Panc1 (cell line): Measurements from ENCODE around the gene NRP1. TPM values are rescaled to one million over a fixed set of nuclear protein-coding genes. Genes with fewer than 3 reads are reported as not detected.

Source experiments
- ATAC-seq: fragments of 200-7000 bp; cut with Tn5 transposase; 2 replicates; pipeline ENCODE4 v1.9.1; 2020; ENCODE audit warnings: mild to moderate bottlenecking, moderate library complexity
- BruUV-seq: library from RNA; stranded (reverse); fragments of 400-500 nt; replicated peaks from 2 replicates; lab custom pipeline; 2021; lab: Mats Ljungman, UMichigan
- CTCF ChIA-PET: fragments of 300-600 bp; sonication (Branson Sonifier 250); formaldehyde crosslinking; loops from one replicate; lab custom pipeline; 2022; ENCODE audit warnings: antibody characterized with exemption; lab: Charles Lee
- POLR2A ChIA-PET: fragments of 300-600 bp; sonication (Branson Sonifier 250); formaldehyde crosslinking; loops from one replicate; lab custom pipeline; 2022; ENCODE audit warnings: antibody characterized with exemption; lab: Charles Lee
- DNase-seq: peaks from one replicate; pipeline ENCODE4 v3.0.0-alpha.2; 2010; ENCODE audit warnings: low read depth, low spot score
- H3K27ac ChIP-seq: 2 replicates; pipeline ENCODE4 v1.5.1; 2011; ENCODE audit warnings: mild to moderate bottlenecking, low read length, inconsistent platforms
- H3K27me3 ChIP-seq: fragments of 200-500 bp; sonication (Bioruptor generic); 2 replicates; pipeline ENCODE4 v1.6.0; 2014; ENCODE audit warnings: low read length, inconsistent platforms; ENCODE audit not compliant: control insufficient read depth, insufficient read depth
- H3K36me3 ChIP-seq: fragments of 200-500 bp; sonication (Bioruptor generic); 2 replicates; pipeline ENCODE4 v1.5.1; 2014; ENCODE audit warnings: inconsistent platforms, mild to moderate bottlenecking, low read length, moderate library complexity; ENCODE audit not compliant: control insufficient read depth, insufficient read depth
- H3K4me1 ChIP-seq: 2 replicates; pipeline ENCODE4 v1.5.1; 2011; ENCODE audit warnings: inconsistent platforms, mild to moderate bottlenecking, low read length, moderate library complexity; ENCODE audit not compliant: control insufficient read depth, insufficient read depth
- H3K4me3 ChIP-seq, 2 experiments: 2 replicates each; pipeline ENCODE4 v1.5.1; 2011 to 2012; ENCODE audit warnings: low read depth in 2 of 2, low read length in 2 of 2, mild to moderate bottlenecking in 2 of 2, inconsistent platforms in 1 of 2, moderate library complexity in 1 of 2
- H3K9me3 ChIP-seq: fragments of 200-500 bp; sonication (Bioruptor generic); 2 replicates; pipeline ENCODE4 v1.5.1; 2014; ENCODE audit warnings: low read depth, mild to moderate bottlenecking, inconsistent platforms, low read length, moderate library complexity; ENCODE audit not compliant: control insufficient read depth, insufficient read depth
- POLR2AphosphoS5 ChIP-seq: IDR thresholded peaks from 2 replicates; pipeline ENCODE4 v1.6.1; 2012; ENCODE audit warnings: mild to moderate bottlenecking, low read depth, low read length, moderate library complexity
- SIN3A ChIP-seq: IDR thresholded peaks from 2 replicates; pipeline ENCODE4 v1.6.1; 2012; ENCODE audit warnings: low read depth, mild to moderate bottlenecking, low read length, moderate library complexity, borderline replicate concordance; ENCODE audit not compliant: insufficient read depth
- TCF7L2 ChIP-seq: IDR thresholded peaks from 2 replicates; pipeline ENCODE4 v1.6.1; 2011; ENCODE audit warnings: mild to moderate bottlenecking, low read depth, low read length, inconsistent platforms
- in situ Hi-C: cut with HindIII; loops from 2 replicates; pipeline ENCODE4 v1.10.0; 2016; ENCODE audit warnings: low sequenced_read_pairs, low pct_unique_long_range_greater_than_20kb
- intact Hi-C: fragments of 100-400 bp; cut with micrococcal nuclease; formaldehyde crosslinking; loops from one replicate; pipeline ENCODE4 v1.10.0; 2022; ENCODE audit not compliant: unreplicated experiment
- total RNA-seq: library from RNA; stranded (reverse); gene quantifications from one replicate; pipeline ENCODE4 v1.2.1, GENCODE V29; 2021; ENCODE audit not compliant: unreplicated experiment
- TF ChIP-seq, protein P1 (sequence below): fragments of 450-650 bp; IDR thresholded peaks from 2 replicates; pipeline ENCODE4 v1.5.1; 2017; ENCODE audit warnings: mild to moderate bottlenecking
- TF ChIP-seq, protein P2 (sequence below), 2 experiments: IDR thresholded peaks; 2 replicates each; pipeline ENCODE4 v1.6.1; 2011 to 2012; ENCODE audit warnings: low read depth in 2 of 2, control low read depth in 1 of 2, low read length in 1 of 2, mild to moderate bottlenecking in 1 of 2, moderate library complexity in 1 of 2; ENCODE audit not compliant: insufficient read depth in 1 of 2

The NRP1 gene
- total RNA-seq, 1 experiment from 2014 or later, result 93.4 TPM

DNA sequence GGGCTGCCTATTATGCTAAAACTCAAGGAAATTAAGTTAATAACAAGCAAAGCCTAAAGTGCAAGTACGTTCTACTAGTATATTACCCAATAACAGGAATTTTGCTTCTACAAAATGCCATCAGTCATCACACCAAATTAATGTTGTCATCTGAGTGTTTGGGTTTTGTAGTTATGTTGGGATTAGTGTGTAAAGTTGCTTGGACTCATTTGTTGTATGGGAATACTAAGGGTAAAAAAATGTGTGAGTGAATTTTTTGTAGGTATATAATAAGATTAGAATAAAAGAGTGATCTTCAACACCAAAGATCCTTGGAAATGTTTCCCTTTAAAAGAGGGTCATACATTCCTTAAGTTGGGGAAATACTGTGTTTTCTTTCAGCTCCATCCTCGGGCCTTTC is 38.6 kb downstream of the NRP1 start:
- ChIA-PET CTCF (no interaction called here), POLR2A (no interaction called here)
- ATAC-seq (no peak), DNase-seq (no peak)
- H3K4me3 ChIP-seq, result no peak overlapping the region
- H3K9me3 ChIP-seq, result no peaks in the 10 kb centered on the region
- intact Hi-C loops (no loop called here), in situ Hi-C loops (no loop called here)
- peak overlapping the region; percentile 96 for H3K27ac ChIP-seq
- H3K4me1 ChIP-seq, result peaks cover 50% of the 10 kb centered on the region
- TF ChIP-seq POLR2AphosphoS5 (no peak), TCF7L2 (no peak)
- H3K27me3 ChIP-seq, result no peaks in the 10 kb centered on the region
- no TSS peak for BruUV-seq
- no peaks in the 10 kb centered on the region; the same call in 1 of the 2 replicates for H3K36me3 ChIP-seq

DNA sequence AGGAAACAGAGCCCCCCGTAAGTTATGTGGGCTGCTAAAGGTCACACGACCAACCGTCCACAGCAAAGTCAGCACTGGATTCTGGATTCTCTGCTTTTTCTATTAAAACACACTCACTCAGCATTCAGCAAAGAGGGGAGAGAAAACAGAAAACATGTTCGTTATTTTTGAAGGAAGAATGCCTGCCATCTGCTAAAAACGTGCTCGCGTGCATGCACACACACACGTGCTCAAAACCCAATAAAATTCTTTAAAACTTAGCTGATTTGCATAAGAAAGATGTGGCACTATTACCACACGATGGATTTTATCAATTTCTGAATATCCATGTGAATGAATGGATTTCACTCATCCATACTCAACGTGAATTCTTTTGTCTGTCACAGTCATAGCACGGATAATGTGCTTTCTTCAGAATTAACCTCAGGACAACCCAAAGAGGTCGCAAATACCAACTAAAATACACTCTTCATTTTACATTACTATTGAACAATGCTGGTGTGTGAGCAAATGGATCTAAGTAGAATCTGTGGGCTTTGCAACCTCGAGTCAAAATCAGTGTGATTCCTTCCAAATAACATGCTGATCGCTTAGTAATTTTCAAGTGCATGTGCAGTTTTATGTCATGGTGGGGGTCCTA is 40.8 kb downstream of the NRP1 start:
- ChIA-PET CTCF (no interaction called here), POLR2A (no interaction called here)
- Histone ChIP-seq H3K27me3 (no peaks in the 10 kb centered on the region), H3K4me3 (no peak overlapping the region), H3K36me3 (no peaks in the 10 kb centered on the region; the same call in 1 of the 2 replicates), H3K4me1 (peaks cover 56% of the 10 kb centered on the region), H3K27ac (peak overlapping the region; percentile 96), H3K9me3 (no peaks in the 10 kb centered on the region)
- DNase-seq (no peak), ATAC-seq (no peak)
- intact Hi-C loops, result no loop called here
- no peak for TF ChIP-seq POLR2AphosphoS5
- TF ChIP-seq, protein P1, sequence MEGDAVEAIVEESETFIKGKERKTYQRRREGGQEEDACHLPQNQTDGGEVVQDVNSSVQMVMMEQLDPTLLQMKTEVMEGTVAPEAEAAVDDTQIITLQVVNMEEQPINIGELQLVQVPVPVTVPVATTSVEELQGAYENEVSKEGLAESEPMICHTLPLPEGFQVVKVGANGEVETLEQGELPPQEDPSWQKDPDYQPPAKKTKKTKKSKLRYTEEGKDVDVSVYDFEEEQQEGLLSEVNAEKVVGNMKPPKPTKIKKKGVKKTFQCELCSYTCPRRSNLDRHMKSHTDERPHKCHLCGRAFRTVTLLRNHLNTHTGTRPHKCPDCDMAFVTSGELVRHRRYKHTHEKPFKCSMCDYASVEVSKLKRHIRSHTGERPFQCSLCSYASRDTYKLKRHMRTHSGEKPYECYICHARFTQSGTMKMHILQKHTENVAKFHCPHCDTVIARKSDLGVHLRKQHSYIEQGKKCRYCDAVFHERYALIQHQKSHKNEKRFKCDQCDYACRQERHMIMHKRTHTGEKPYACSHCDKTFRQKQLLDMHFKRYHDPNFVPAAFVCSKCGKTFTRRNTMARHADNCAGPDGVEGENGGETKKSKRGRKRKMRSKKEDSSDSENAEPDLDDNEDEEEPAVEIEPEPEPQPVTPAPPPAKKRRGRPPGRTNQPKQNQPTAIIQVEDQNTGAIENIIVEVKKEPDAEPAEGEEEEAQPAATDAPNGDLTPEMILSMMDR, result no peak
- no peak for TF ChIP-seq SIN3A
- TF ChIP-seq, protein P2, sequence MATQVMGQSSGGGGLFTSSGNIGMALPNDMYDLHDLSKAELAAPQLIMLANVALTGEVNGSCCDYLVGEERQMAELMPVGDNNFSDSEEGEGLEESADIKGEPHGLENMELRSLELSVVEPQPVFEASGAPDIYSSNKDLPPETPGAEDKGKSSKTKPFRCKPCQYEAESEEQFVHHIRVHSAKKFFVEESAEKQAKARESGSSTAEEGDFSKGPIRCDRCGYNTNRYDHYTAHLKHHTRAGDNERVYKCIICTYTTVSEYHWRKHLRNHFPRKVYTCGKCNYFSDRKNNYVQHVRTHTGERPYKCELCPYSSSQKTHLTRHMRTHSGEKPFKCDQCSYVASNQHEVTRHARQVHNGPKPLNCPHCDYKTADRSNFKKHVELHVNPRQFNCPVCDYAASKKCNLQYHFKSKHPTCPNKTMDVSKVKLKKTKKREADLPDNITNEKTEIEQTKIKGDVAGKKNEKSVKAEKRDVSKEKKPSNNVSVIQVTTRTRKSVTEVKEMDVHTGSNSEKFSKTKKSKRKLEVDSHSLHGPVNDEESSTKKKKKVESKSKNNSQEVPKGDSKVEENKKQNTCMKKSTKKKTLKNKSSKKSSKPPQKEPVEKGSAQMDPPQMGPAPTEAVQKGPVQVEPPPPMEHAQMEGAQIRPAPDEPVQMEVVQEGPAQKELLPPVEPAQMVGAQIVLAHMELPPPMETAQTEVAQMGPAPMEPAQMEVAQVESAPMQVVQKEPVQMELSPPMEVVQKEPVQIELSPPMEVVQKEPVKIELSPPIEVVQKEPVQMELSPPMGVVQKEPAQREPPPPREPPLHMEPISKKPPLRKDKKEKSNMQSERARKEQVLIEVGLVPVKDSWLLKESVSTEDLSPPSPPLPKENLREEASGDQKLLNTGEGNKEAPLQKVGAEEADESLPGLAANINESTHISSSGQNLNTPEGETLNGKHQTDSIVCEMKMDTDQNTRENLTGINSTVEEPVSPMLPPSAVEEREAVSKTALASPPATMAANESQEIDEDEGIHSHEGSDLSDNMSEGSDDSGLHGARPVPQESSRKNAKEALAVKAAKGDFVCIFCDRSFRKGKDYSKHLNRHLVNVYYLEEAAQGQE (IDR thresholded peaks at IDR 0.05; ENCODE audit: insufficient read depth in 1 of 2, low read depth in 2 of 2, low read length in 1 of 2), result no peak
- no peak for TF ChIP-seq TCF7L2
- in situ Hi-C loops, result no loop called here
- no TSS peak for BruUV-seq

DNA sequence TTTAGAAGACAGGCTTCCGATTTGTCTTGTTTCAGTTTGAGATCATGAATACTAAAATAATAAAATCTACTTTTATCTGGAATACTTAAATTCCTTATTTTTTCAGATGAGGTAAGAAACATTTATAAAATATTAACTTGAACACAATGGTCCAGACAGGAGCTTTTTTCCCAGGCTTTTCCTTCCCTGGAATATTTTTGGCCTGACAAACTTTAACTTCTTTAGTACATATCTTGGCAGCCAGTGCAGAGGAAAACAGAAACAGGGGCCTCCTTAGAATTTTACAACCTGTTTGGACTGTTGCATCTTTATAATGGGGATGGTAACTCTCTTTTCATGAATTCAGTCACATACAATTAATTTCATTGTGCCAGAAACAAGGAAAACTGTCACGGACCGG is 41.4 kb downstream of the NRP1 start:
- POLR2A ChIA-PET, result interaction anchor here (0.6 kb wide), 1 partner anchor 74 kb away, joined by 3 read pairs; no protein-coding TSS in a partner anchor
- no peak for TF ChIP-seq TCF7L2
- no peak for TF ChIP-seq SIN3A
- TF ChIP-seq, protein P1, result no peak
- no peak for TF ChIP-seq POLR2AphosphoS5
- TF ChIP-seq, protein P2 (IDR thresholded peaks at IDR 0.05; ENCODE audit: insufficient read depth in 1 of 2, low read depth in 2 of 2, low read length in 1 of 2), result no peak
- peak overlapping the region; percentile 96 for H3K27ac ChIP-seq
- no peak overlapping the region for H3K4me3 ChIP-seq
- peaks cover 54% of the 10 kb centered on the region for H3K4me1 ChIP-seq
- H3K27me3 ChIP-seq, result no peaks in the 10 kb centered on the region
- CTCF ChIA-PET, result no interaction called here
- H3K9me3 ChIP-seq, result no peaks in the 10 kb centered on the region
- DNase-seq (no peak), ATAC-seq (no peak)
- no TSS peak for BruUV-seq
- no peaks in the 10 kb centered on the region; the same call in 1 of the 2 replicates for H3K36me3 ChIP-seq
- intact Hi-C loops, result no loop called here
- in situ Hi-C loops, result no loop called here
